Coronary artery (tissue), 2 donors: ENCODE measurements around the gene SHROOM3.
A peak's percentile ranks its signal among the peaks of the same experiment; 100 is the strongest.

Source experiments
- DNase-seq: peaks from one replicate; pipeline ENCODE4 v3.0.0-alpha.2; 2017; ENCODE audit warnings: low spot score
- H3K27ac ChIP-seq, 2 donors: fragments of 200-600 bp; sonication (generic); one replicate each; pipeline ENCODE4 v1.5.1; 2016 to 2019
- H3K4me3 ChIP-seq: fragments of 200-600 bp; sonication (generic); 2 replicates; pipeline ENCODE4 v1.5.1; 2016; ENCODE audit warnings: mild to moderate bottlenecking, moderate library complexity
- CTCF ChIP-seq: fragments of 200-600 bp; sonication (generic); IDR thresholded peaks from one replicate; pipeline ENCODE4 v1.5.1; 2019; ENCODE audit warnings: antibody characterized with exemption

The SHROOM3 gene

GRCh38 chr4:76703676-76704075 lies 268.6 kb downstream of the SHROOM3 start:
- no peak for DNase-seq
- H3K27ac ChIP-seq: peak overlapping the region; percentile 43 to 67
- TF ChIP-seq CTCF: no peak
- no peak overlapping the region for H3K4me3 ChIP-seq

GRCh38 chr4:76704133-76704881 lies 269.3 kb downstream of the SHROOM3 start:
- Histone ChIP-seq H3K4me3 (peak overlapping the region; percentile 4), H3K27ac (peak overlapping the region; percentile 43 to 67)
- TF ChIP-seq CTCF: no peak
- no peak for DNase-seq

- Histone ChIP-seq H3K27ac (peak overlapping the region; percentile 43 to 67), H3K4me3 (no peak overlapping the region)
- no peak for TF ChIP-seq CTCF
- DNase-seq: no peak
These were observed 270.4 kb downstream of the SHROOM3 start for GRCh38 chr4:76705472-76705871.

- peak overlapping the region in 1 of 2 donors; percentile 67 for H3K27ac ChIP-seq
- DNase-seq: no peak
- no peak for TF ChIP-seq CTCF
- H3K4me3 ChIP-seq: no peak overlapping the region
These were observed 271.6 kb downstream of the SHROOM3 start for GRCh38 chr4:76706581-76706980.

- no peak overlapping the region for H3K4me3 ChIP-seq
- peak overlapping the region; percentile 30 to 84 for H3K27ac ChIP-seq
- no peak for DNase-seq
- TF ChIP-seq CTCF: no peak
These were observed 274.1 kb downstream of the SHROOM3 start for GRCh38 chr4:76708971-76709771.

GRCh38 chr4:76709772-76710090 lies 274.7 kb downstream of the SHROOM3 start:
- no peak for DNase-seq
- Histone ChIP-seq H3K27ac (peak overlapping the region; percentile 30 to 84), H3K4me3 (no peak overlapping the region)
- no peak for TF ChIP-seq CTCF

GRCh38 chr4:76712564-76712963 lies 277.5 kb downstream of the SHROOM3 start:
- TF ChIP-seq CTCF: no peak
- no peak for DNase-seq
- Histone ChIP-seq H3K27ac (no peak overlapping the region), H3K4me3 (no peak overlapping the region)
